T-helper 9 cell (primary cell): ENCODE data around the gene VGLL4.

Experiments
- DNase-seq: peaks from one replicate; pipeline ENCODE4 v3.0.0-alpha.2; 2020

The VGLL4 gene

GRCh38 chr3:11627612-11628011, 16.1 kb downstream of the VGLL4 start:
- no peak for DNase-seq

GRCh38 chr3:11626084-11626463, 17.6 kb downstream of the VGLL4 start:
- DNase-seq, result no peak

GRCh38 chr3:11625376-11626083, 18.2 kb downstream of the VGLL4 start:
- DNase-seq, result no peak

- DNase-seq, result no peak
Observed at GRCh38 chr3:11624704-11625375, 18.9 kb downstream of the VGLL4 start.

GRCh38 chr3:11624161-11624560, 19.6 kb downstream of the VGLL4 start:
- peak; percentile 15 for DNase-seq

GRCh38 chr3:11622586-11623550, 20.8 kb downstream of the VGLL4 start:
- no peak for DNase-seq

GRCh38 chr3:11621077-11621476, 22.6 kb downstream of the VGLL4 start:
- DNase-seq, result no peak

GRCh38 chr3:11619946-11620652, 23.6 kb downstream of the VGLL4 start:
- no peak for DNase-seq

- no peak for DNase-seq
Observed at GRCh38 chr3:11619461-11619860, 24.3 kb downstream of the VGLL4 start.

- DNase-seq, result no peak
Observed at GRCh38 chr3:11618904-11619303, 24.8 kb downstream of the VGLL4 start.

GRCh38 chr3:11616551-11616950, 27.2 kb downstream of the VGLL4 start:
- no peak for DNase-seq

- DNase-seq, result no peak
Observed at GRCh38 chr3:11613851-11614487, 29.7 kb downstream of the VGLL4 start.

- no peak for DNase-seq
Observed at GRCh38 chr3:11613319-11613718, 30.4 kb downstream of the VGLL4 start.

GRCh38 chr3:11612515-11613188, 31.1 kb downstream of the VGLL4 start:
- no peak for DNase-seq

- DNase-seq, result no peak
Observed at GRCh38 chr3:11611341-11611799, 32.3 kb downstream of the VGLL4 start.

GRCh38 chr3:11610700-11611275, 32.9 kb downstream of the VGLL4 start:
- no peak for DNase-seq

- no peak for DNase-seq
Observed at GRCh38 chr3:11610044-11610671, 33.6 kb downstream of the VGLL4 start.

- DNase-seq, result no peak
Observed at GRCh38 chr3:11609481-11609880, 34.2 kb downstream of the VGLL4 start.

GRCh38 chr3:11607816-11608215, 35.9 kb downstream of the VGLL4 start:
- DNase-seq, result no peak

GRCh38 chr3:11606865-11607440, 36.8 kb downstream of the VGLL4 start:
- DNase-seq, result no peak
